HL-60/S4 treated with retinoic acid at 250 ng/mL for 4 days and 3 days (cell line): ENCODE measurements around the gene PTPRK.

Source experiments
- in situ Hi-C: fragments of 300-500 bp; cut with MboI; formaldehyde crosslinking; loops from 2 replicates; pipeline ENCODE4 v1.7.0; 2022; ENCODE audit warnings: low sequenced_read_pairs

Gene PTPRK

GRCh38 chr6:128156321-128157111, 363.9 kb downstream of the PTPRK start:
- in situ Hi-C loops, result no loop called here

GRCh38 chr6:128155826-128156225, 364.6 kb downstream of the PTPRK start:
- in situ Hi-C loops, result no loop called here

GRCh38 chr6:128152551-128152950, 367.8 kb downstream of the PTPRK start:
- in situ Hi-C loops, result no loop called here

GRCh38 chr6:128150376-128150775, 370.0 kb downstream of the PTPRK start:
- in situ Hi-C loops, result no loop called here

DNA sequence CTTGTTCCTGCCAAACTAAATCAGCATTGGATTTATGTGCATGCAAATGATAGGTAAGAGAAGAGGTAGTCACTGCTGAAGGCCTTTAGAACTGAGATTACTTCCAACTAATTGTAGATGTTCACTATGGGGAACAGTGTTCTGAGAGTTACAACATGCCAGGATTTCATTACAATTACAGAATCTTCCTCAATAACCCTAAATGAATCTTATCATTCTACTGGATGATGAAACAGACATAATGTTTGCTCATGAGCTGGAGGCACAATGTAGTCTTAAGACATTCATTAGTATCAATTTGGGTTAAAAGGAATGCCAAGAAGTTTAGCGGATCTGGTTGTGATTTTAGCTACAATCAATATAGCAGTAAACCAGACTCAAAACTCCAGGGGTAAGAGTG, 370.6 kb downstream of the PTPRK start:
- in situ Hi-C loops, result no loop called here

GRCh38 chr6:128144320-128144719, 376.1 kb downstream of the PTPRK start:
- in situ Hi-C loops, result no loop called here

- in situ Hi-C loops, result no loop called here
Observed at GRCh38 chr6:128141932-128142331, 378.5 kb downstream of the PTPRK start.

- in situ Hi-C loops, result no loop called here
Observed at GRCh38 chr6:128139519-128139918, 380.9 kb downstream of the PTPRK start.

DNA sequence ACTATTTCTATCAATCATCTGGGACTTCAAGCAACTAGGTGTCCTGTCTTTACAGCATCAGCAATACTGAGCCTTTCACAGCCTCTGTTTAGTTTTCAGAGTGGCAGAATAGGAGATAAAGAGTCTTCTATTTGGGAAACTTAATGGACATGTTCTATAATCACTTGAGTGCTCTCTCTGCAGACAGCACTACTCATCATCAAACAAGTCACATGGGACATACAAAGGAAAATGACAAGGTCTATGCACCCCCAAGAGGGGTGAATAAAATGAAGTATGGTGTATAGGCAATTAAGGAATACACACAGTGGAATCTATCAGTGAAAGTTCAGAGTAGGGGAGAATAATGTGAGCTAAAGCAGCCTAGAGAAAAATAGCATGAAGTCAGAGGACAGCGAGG, 381.7 kb downstream of the PTPRK start:
- in situ Hi-C loops, result no loop called here

DNA sequence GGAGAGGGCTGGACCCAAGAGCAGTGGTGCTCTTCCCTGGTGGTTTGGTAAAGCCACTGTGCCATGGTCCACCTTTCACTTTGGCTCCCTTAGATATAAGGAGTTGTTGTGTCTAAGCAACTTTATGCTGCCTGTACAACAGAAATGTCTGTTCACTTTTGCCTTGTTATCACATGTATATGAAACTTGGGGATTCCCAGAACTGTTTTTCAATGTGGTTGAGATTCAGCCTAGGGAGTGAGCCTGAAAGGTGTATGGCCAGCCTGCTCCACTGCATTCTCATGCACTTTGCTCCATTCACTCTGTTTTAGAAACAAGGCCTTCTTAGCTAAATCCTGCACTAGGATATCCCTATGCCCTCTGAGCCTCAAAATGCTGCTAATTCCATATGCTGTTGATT, 385.1 kb downstream of the PTPRK start:
- in situ Hi-C loops, result no loop called here

DNA sequence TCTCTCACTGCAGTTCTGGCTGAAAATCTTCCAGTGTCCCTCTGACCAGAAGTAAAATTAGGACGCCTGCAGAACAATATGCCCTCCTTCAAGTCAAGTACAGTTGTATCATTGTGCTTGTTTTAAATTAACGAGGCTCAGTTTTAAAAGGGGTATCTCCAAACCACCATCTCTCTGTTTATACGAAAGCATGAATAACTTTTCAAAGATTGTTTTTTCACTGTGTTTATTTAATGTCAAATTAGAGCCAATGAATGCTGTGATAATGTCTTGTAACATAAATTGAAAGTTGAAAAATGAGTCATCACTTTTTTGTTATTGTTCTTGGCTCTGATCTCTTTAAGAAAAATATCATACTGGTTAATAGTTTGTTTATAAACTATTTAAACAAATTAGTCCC, 388.8 kb downstream of the PTPRK start:
- in situ Hi-C loops, result no loop called here

DNA sequence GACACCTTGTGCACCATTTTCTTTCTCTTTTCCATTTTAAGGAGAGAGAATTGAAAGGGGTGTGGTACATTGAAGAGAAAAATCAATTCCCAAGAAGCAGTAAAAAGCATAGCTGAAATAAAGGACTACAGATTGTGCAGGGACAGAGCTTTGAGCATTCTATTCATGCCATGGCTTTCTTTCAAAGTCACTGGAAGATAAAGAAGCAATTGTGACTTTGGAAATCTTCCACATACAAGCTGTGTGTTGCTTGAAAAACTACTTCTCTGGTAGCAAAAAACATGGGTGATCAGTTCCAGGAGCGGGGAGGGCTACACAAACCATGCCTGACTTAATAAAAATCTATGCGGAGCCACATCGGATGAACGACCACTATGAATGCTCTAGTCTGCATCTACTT, 389.4 kb downstream of the PTPRK start:
- in situ Hi-C loops, result no loop called here

- in situ Hi-C loops, result no loop called here
Observed at GRCh38 chr6:128129679-128130078, 390.7 kb downstream of the PTPRK start.

- in situ Hi-C loops, result no loop called here
Observed at GRCh38 chr6:128127650-128128049, 392.7 kb downstream of the PTPRK start.

GRCh38 chr6:128124713-128125112, 395.7 kb downstream of the PTPRK start:
- in situ Hi-C loops, result no loop called here

GRCh38 chr6:128121610-128122009, 398.8 kb downstream of the PTPRK start:
- in situ Hi-C loops, result no loop called here

- in situ Hi-C loops, result no loop called here
Observed at GRCh38 chr6:128121190-128121589, 399.2 kb downstream of the PTPRK start.

- in situ Hi-C loops, result no loop called here
Observed at GRCh38 chr6:128118401-128118800, 402.0 kb downstream of the PTPRK start.

GRCh38 chr6:128117916-128118315, 402.5 kb downstream of the PTPRK start:
- in situ Hi-C loops, result no loop called here

DNA sequence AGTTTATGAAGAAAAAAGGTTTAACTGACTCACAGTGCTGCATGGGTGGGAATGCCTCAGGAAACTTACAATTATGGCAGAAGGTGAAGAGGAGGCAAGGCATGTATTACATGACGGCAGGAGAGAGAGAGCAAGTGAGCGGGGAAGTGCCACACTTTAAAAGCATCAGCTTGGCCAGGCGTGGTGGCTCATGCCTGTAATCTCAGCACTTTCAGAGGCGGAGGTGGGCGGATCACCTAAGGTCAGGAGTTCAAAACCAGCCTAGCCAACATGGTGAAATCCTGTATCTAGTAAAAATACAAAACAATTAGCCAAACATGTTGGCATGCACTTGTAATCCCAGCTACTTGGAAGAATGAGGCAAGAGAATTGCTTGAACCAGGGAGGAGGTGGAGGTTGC, 406.2 kb downstream of the PTPRK start:
- in situ Hi-C loops, result no loop called here

- in situ Hi-C loops, result no loop called here
Observed at GRCh38 chr6:128112494-128112893, 407.9 kb downstream of the PTPRK start.

DNA sequence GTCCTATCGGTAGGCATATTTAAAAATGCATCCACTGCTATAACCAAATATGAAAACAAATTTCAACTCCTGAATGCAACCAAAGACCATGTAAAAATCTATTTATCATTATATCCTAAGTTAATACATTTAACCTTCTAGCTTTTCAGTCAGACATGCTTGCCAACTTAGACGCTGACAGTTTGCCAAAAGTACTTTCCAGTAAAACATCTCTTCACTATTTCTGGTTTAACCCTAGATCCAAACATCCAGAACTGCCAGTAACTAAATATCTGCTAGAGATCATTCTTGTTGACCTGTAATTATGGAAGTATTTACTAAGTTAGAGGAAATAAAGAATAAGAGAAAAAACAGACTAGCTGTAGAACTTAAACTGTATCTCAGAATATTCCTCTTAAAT, 409.3 kb downstream of the PTPRK start:
- in situ Hi-C loops, result no loop called here

DNA sequence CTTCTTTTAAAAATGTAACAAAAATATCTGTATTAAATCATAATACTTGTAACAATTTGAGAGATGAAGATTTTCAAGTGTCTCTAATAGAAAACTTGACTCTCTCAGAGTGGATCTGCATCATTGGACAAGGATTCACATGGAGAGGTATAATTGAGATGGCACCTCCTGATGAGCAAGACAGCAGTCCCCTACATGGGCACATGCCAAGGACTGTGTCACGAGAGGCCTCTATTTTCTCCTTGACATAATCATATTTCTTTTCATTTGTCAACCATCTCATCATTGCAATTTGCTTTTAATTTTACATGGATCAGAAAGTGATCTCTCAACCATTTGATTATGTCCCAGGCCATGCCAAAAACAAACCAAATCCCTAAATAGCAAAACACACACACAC, 412.7 kb downstream of the PTPRK start:
- in situ Hi-C loops, result no loop called here
